CD14-positive monocyte (primary cell): ENCODE measurements around the gene TPRG1. TPM values are rescaled to one million over a fixed set of nuclear protein-coding genes. Genes with fewer than 3 reads are reported as not detected.

Experiments used
- DNase-seq, 3 donors: peaks; one replicate each; pipeline ENCODE4 v3.0.0-alpha.2; 2011 to 2022
- H2AFZ ChIP-seq: 2 replicates; pipeline ENCODE4 v1.6.0; 2012; ENCODE audit warnings: mild to moderate bottlenecking, low read depth, low read length, inconsistent platforms; ENCODE audit not compliant: insufficient read depth, poor library complexity, severe bottlenecking
- H3K27ac ChIP-seq, 2 donors: 1 replicate in 1 of 2; 2 replicates in 1 of 2; pipeline ENCODE4 v1.5.1; 2012 to 2013; ENCODE audit warnings: low read length in 2 of 2, control low read depth in 1 of 2, inconsistent platforms in 1 of 2, low read depth in 1 of 2, mild to moderate bottlenecking in 1 of 2
- H3K27me3 ChIP-seq, 2 donors: one replicate each; pipeline versions ENCODE4 v1.6.0 to v1.6.1; 2011 to 2013; ENCODE audit warnings: low read length in 2 of 2; ENCODE audit not compliant: control insufficient read depth in 2 of 2, insufficient read depth in 2 of 2
- H3K36me3 ChIP-seq, 2 donors: replicated peaks in 1 of 2; 1 replicate in 1 of 2; 2 replicates in 1 of 2; pipeline versions ENCODE4 v1.5.1 to v1.6.1; 2012 to 2013; ENCODE audit warnings: low read length in 2 of 2, control low read depth in 1 of 2, inconsistent platforms in 1 of 2, mild to moderate bottlenecking in 1 of 2; ENCODE audit not compliant: insufficient read depth in 2 of 2, control insufficient read depth in 1 of 2
- H3K4me1 ChIP-seq, 2 donors: 1 replicate in 1 of 2; 2 replicates in 1 of 2; pipeline versions ENCODE4 v1.5.1 to v1.6.1; 2012 to 2013; ENCODE audit warnings: low read length in 2 of 2, control low read depth in 1 of 2, inconsistent platforms in 1 of 2, mild to moderate bottlenecking in 1 of 2, moderate library complexity in 1 of 2; ENCODE audit not compliant: insufficient read depth in 2 of 2, control insufficient read depth in 1 of 2
- H3K4me2 ChIP-seq: replicated peaks from 2 replicates; pipeline ENCODE3; 2012; ENCODE audit warnings: low read length, moderate library complexity, mild to moderate bottlenecking; ENCODE audit not compliant: poor library complexity, severe bottlenecking; ENCODE audit errors: extremely low read depth
- H3K4me3 ChIP-seq, 3 experiments: fragments of 200-600 bp in 1 of 3; sonication (generic) in 1 of 3; replicated peaks in 1 of 3; 1 replicate in 2 of 3; 2 replicates in 1 of 3; pipeline ENCODE4 v1.5.1; 2011 to 2013; ENCODE audit warnings: low read length in 3 of 3, mild to moderate bottlenecking in 3 of 3, control low read depth in 2 of 3, low read depth in 2 of 3, inconsistent platforms in 1 of 3, moderate library complexity in 1 of 3
- H3K79me2 ChIP-seq: 2 replicates; pipeline ENCODE4 v1.6.0; 2012; ENCODE audit warnings: mild to moderate bottlenecking, control low read depth, inconsistent platforms, low read length, moderate library complexity; ENCODE audit not compliant: insufficient read depth
- H3K9ac ChIP-seq: 2 replicates; pipeline ENCODE4 v1.6.0; 2017; ENCODE audit warnings: low read length, mild to moderate bottlenecking; ENCODE audit not compliant: insufficient read depth, poor library complexity, severe bottlenecking
- H3K9me3 ChIP-seq, 2 donors: replicated peaks in 1 of 2; 1 replicate in 1 of 2; 2 replicates in 1 of 2; pipeline versions ENCODE4 v1.5.1 to v1.6.1; 2012 to 2013; ENCODE audit warnings: low read length in 2 of 2, control low read depth in 1 of 2; ENCODE audit not compliant: control insufficient read depth in 1 of 2, insufficient read depth in 1 of 2
- H4K20me1 ChIP-seq: 2 replicates; pipeline ENCODE4 v1.6.0; 2012; ENCODE audit warnings: mild to moderate bottlenecking, low read length, control low read depth, moderate library complexity; ENCODE audit not compliant: insufficient read depth
- H3K27ac Mint-ChIP-seq, 7 donors: one replicate each; pipeline ENCODE4 v1.8.0; 2020; ENCODE audit warnings: mild to moderate bottlenecking in 7 of 7, mixed read lengths in 7 of 7, moderate library complexity in 6 of 7, inconsistent platforms in 2 of 7
- H3K27me3 Mint-ChIP-seq, 3 donors: one replicate each; pipeline ENCODE4 v1.8.0; 2021 to 2022; ENCODE audit warnings: low read depth in 3 of 3, mild to moderate bottlenecking in 3 of 3, mixed read lengths in 3 of 3, moderate library complexity in 3 of 3, inconsistent platforms in 1 of 3
- H3K36me3 Mint-ChIP-seq, 2 donors: one replicate each; pipeline ENCODE4 v1.8.0; 2020; ENCODE audit warnings: mixed read lengths in 2 of 2, inconsistent platforms in 1 of 2, mild to moderate bottlenecking in 1 of 2
- H3K4me1 Mint-ChIP-seq: one replicate; pipeline ENCODE4 v1.8.0; 2020; ENCODE audit warnings: mild to moderate bottlenecking, mixed read lengths
- H3K4me3 Mint-ChIP-seq, 2 donors: one replicate each; pipeline ENCODE4 v1.8.0; 2020; ENCODE audit warnings: mild to moderate bottlenecking in 2 of 2, mixed read lengths in 2 of 2, moderate library complexity in 1 of 2
- H3K9me3 Mint-ChIP-seq, 7 donors: one replicate each; pipeline ENCODE4 v1.8.0; 2020 to 2022; ENCODE audit warnings: mixed read lengths in 7 of 7, mild to moderate bottlenecking in 6 of 7, moderate library complexity in 6 of 7, inconsistent platforms in 2 of 7
- CTCF ChIP-seq: fragments of 200-600 bp; IDR thresholded peaks from one replicate; pipeline ENCODE4 v1.8.0; 2022; ENCODE audit warnings: antibody characterized with exemption, mild to moderate bottlenecking
- WGBS: methylation state at CpG from one replicate; pipeline ENCODE4 v1.1.5; 2013; ENCODE audit warnings: missing lambda C conversion rate; ENCODE audit not compliant: insufficient coverage; 5-methylcytosine and 5-hydroxymethylcytosine counted together
- intact Hi-C, 2 donors: fragments of 100-400 bp; cut with micrococcal nuclease; formaldehyde crosslinking; loops; one replicate each; pipeline versions ENCODE4 v1.15.0 to v1.15.1; 2023
- polyA plus RNA-seq, 3 donors: library from polyadenylated mRNA; depleted of rRNA in 1 of 3; unstranded in 2 of 3; stranded (reverse) in 1 of 3; fragments of 300-500 nt in 2 of 3; fragments of >200 nt in 1 of 3; fragmentation: Illumina TruSeq in 2 of 3; gene quantifications; 1 replicate in 2 of 3; 2 replicates in 1 of 3; pipeline ENCODE4 v1.2.3, GENCODE V29; 2012 to 2021

The TPRG1 gene
- polyA plus RNA-seq, 3 donors = 0.14 to 1.7 (median 0.55) TPM

- no peaks in the 10 kb centered on the region for H3K4me1 Mint-ChIP-seq
- no peak for TF ChIP-seq CTCF
- no peaks in the 10 kb centered on the region for H3K4me1 ChIP-seq
- H4K20me1 ChIP-seq = no peaks in the 10 kb centered on the region
- no peak overlapping the region for H3K27ac ChIP-seq
- WGBS = no CpG with 5 or more reads among the region's 4 CpGs
- no peak overlapping the region for H3K4me3 ChIP-seq
- H3K27me3 Mint-ChIP-seq = peaks cover 0 to 7% (median 5%) of the 10 kb centered on the region in 3 donors
- no peaks in the 10 kb centered on the region for H3K36me3 ChIP-seq
- H3K9me3 Mint-ChIP-seq = peaks cover 0 to 2% (median 0%) of the 10 kb centered on the region in 7 donors
- H3K4me3 Mint-ChIP-seq = no peak overlapping the region
- H3K27ac Mint-ChIP-seq = no peak overlapping the region
- DNase-seq = no peak
- H3K79me2 ChIP-seq = no peaks in the 10 kb centered on the region
- H3K4me2 ChIP-seq = no peak overlapping the region
- no peaks in the 10 kb centered on the region for H3K36me3 Mint-ChIP-seq
- no peaks in the 10 kb centered on the region for H3K9me3 ChIP-seq
- H3K9ac ChIP-seq = no peak overlapping the region
- intact Hi-C loops = no loop called here
- H3K27me3 ChIP-seq = no peaks in the 10 kb centered on the region
- H2AFZ ChIP-seq = no peak overlapping the region
Observed at GRCh38 chr3:189297932-189298331, 126.2 kb downstream of the TPRG1 start.

- Mint-ChIP-seq H3K27me3 (peaks cover 0 to 7% (median 5%) of the 10 kb centered on the region in 3 donors), H3K4me3 (peak overlapping the region in 1 of 2 donors; percentile 4), H3K36me3 (no peaks in the 10 kb centered on the region), H3K4me1 (no peaks in the 10 kb centered on the region), H3K27ac (no peak overlapping the region), H3K9me3 (peaks cover 0 to 2% (median 0%) of the 10 kb centered on the region in 7 donors)
- no peak for DNase-seq
- H3K27me3 ChIP-seq = no peaks in the 10 kb centered on the region
- H3K4me2 ChIP-seq = no peak overlapping the region
- no peak for TF ChIP-seq CTCF
- H3K4me3 ChIP-seq = no peak overlapping the region
- no peaks in the 10 kb centered on the region for H4K20me1 ChIP-seq
- H3K4me1 ChIP-seq = no peaks in the 10 kb centered on the region
- H2AFZ ChIP-seq = no peak overlapping the region
- H3K36me3 ChIP-seq = no peaks in the 10 kb centered on the region
- H3K9me3 ChIP-seq = no peaks in the 10 kb centered on the region
- intact Hi-C loops = no loop called here
- H3K79me2 ChIP-seq = no peaks in the 10 kb centered on the region
- H3K27ac ChIP-seq = no peak overlapping the region
- no peak overlapping the region for H3K9ac ChIP-seq
- WGBS = 100% methylated on average over 2 of the region's 4 CpGs
Observed at GRCh38 chr3:189298469-189299375, 127.0 kb downstream of the TPRG1 start.
